A549 treated with AZD9567 at 1 μM for 4 hours (cell line): Measurements from ENCODE around the gene NPDC1. TPM values are rescaled to one million over a fixed set of nuclear protein-coding genes. Genes with fewer than 3 reads are reported as not detected.

Experiments
- total RNA-seq: library from RNA; stranded (reverse); fragments of 200-300 nt; extraction: Qiagen RNA extraction; gene quantifications from 5 replicates; pipeline ENCODE4 v1.2.3, GENCODE V29; 2022; ENCODE audit not compliant: insufficient read depth

Gene NPDC1
- total RNA-seq, result 49.4 to 88.3 TPM (median 87.7 TPM) in 5 replicates

GRCh38 chr9:137046088-137046787, at the start of gene NPDC1:
TSS of gene NPDC1 (minus strand) at chr9:137046177. CDS start at chr9:137045989, 188 bp downstream.

GRCh38 chr9:137086531-137087408, 40.8 kb upstream of the NPDC1 start, which contains the start of gene MAN1B1:
TSS of gene MAN1B1 (plus strand) at chr9:137086985. CDS start at chr9:137087000, 15 bp downstream.

GRCh38 chr9:137077010-137077747, 31.2 kb upstream of the NPDC1 start, which contains the start of gene UAP1L1:
TSS of gene UAP1L1 (plus strand) at chr9:137077517. CDS start at chr9:137077533, 16 bp downstream.

GRCh38 chr9:137070201-137070905, 24.4 kb upstream of the NPDC1 start, which contains the start of gene SAPCD2:
TSS of gene SAPCD2 (minus strand) at chr9:137070557. CDS start at chr9:137070460, 97 bp downstream.

GRCh38 chr9:137053944-137054931, 8.3 kb upstream of the NPDC1 start, which contains the start of gene ENTPD2:
TSS of gene ENTPD2 (minus strand) at chr9:137054061. CDS start at chr9:137053997, 64 bp downstream.

GRCh38 chr9:137031904-137032640, 13.9 kb downstream of the NPDC1 start, which contains the start of gene FUT7:
TSS of gene FUT7 (minus strand) at chr9:137032088. CDS start at chr9:137031991, 97 bp downstream.

GRCh38 chr9:137027369-137028262, 18.4 kb downstream of the NPDC1 start, which contains the start of gene ABCA2:
TSS of gene ABCA2 (minus strand) at chr9:137028237. CDS start at chr9:137028140, 97 bp downstream.

GRCh38 chr9:136996361-136997292, 49.4 kb downstream of the NPDC1 start, which contains the start of gene CLIC3:
TSS of gene CLIC3 (minus strand) at chr9:136996568. CDS start at chr9:136996543, 25 bp downstream.

GRCh38 chr9:136991993-136992818, 53.8 kb downstream of the NPDC1 start, which contains the start of gene PAXX:
TSS of gene PAXX (plus strand) at chr9:136992422. CDS start at chr9:136992444, 22 bp downstream.

Other genes starting within 250 kb of the NPDC1 start
- gene CCDC183, start 249.8 kb downstream of the NPDC1 start, total RNA-seq, result 0.39 to 0.89 TPM (median 0.44 TPM) in 4 of 5 replicates, not detected in the other
- 56.0 to 85.9 TPM (median 80.1 TPM) in 5 replicates for gene RABL6, start 238.2 kb downstream of the NPDC1 start, total RNA-seq
- gene AJM1, start 203.7 kb downstream of the NPDC1 start, total RNA-seq, result 1.9 to 5.0 TPM (median 4.5 TPM) in 5 replicates
- gene PHPT1, start 196.8 kb downstream of the NPDC1 start, total RNA-seq, result 301 to 333 TPM (median 305 TPM) in 5 replicates
- gene MAMDC4, start 193.8 kb downstream of the NPDC1 start, total RNA-seq, result 3.8 to 5.7 TPM (median 4.6 TPM) in 5 replicates
- 355 to 516 TPM (median 465 TPM) in 5 replicates for gene EDF1, start 179.9 kb downstream of the NPDC1 start, total RNA-seq
- 28.1 to 60.7 TPM (median 48.5 TPM) in 5 replicates for gene TRAF2, start 159.7 kb downstream of the NPDC1 start, total RNA-seq
- 62.3 to 108 TPM (median 104 TPM) in 5 replicates for gene FBXW5, start 101.4 kb downstream of the NPDC1 start, total RNA-seq
- 1.0 to 1.7 TPM (median 1.3 TPM) in 4 of 5 replicates, not detected in the other for gene C8G, start 100.9 kb downstream of the NPDC1 start, total RNA-seq
- 1.3 to 2.0 TPM (median 1.6 TPM) in 4 of 5 replicates, not detected in the other for gene LCN12, start 93.9 kb downstream of the NPDC1 start, total RNA-seq
- gene PTGDS, start 68.7 kb downstream of the NPDC1 start, total RNA-seq, result 0.14 to 0.73 TPM (median 0.66 TPM) in 4 of 5 replicates, not detected in the other
- gene LCNL1, start 63.2 kb downstream of the NPDC1 start, total RNA-seq, result 0.02 to 0.14 TPM (median 0.10 TPM) in 4 of 5 replicates, not detected in the other
- 24.8 to 86.1 TPM (median 80.8 TPM) in 5 replicates for gene PAXX, start 53.8 kb downstream of the NPDC1 start, total RNA-seq
- gene CLIC3, start 49.6 kb downstream of the NPDC1 start, total RNA-seq, result 4.0 to 4.9 TPM (median 4.4 TPM) in 4 of 5 replicates, not detected in the other
- 20.0 to 29.5 TPM (median 27.5 TPM) in 5 replicates for gene ABCA2, start 17.9 kb downstream of the NPDC1 start, total RNA-seq
- gene FUT7, start 14.1 kb downstream of the NPDC1 start, total RNA-seq, result 0.03 to 0.09 TPM (median 0.03 TPM) in 4 of 5 replicates, not detected in the other
- gene ENTPD2, start 7.9 kb upstream of the NPDC1 start, total RNA-seq, result 1.4 to 3.0 TPM (median 2.6 TPM) in 5 replicates
- 14.9 to 28.4 TPM (median 24.6 TPM) in 5 replicates for gene SAPCD2, start 24.4 kb upstream of the NPDC1 start, total RNA-seq
- 9.8 to 16.4 TPM (median 11.7 TPM) in 5 replicates for gene UAP1L1, start 31.3 kb upstream of the NPDC1 start, total RNA-seq
- gene MAN1B1, start 40.8 kb upstream of the NPDC1 start, total RNA-seq, result 40.8 to 56.5 TPM (median 52.7 TPM) in 5 replicates
- 65.1 to 122 TPM (median 115 TPM) in 5 replicates for gene DPP7, start 68.6 kb upstream of the NPDC1 start, total RNA-seq
- 0.19 to 0.95 TPM (median 0.29 TPM) in 4 of 5 replicates, not detected in the other for gene GRIN1, start 93.0 kb upstream of the NPDC1 start, total RNA-seq
- 0.99 to 1.8 TPM (median 1.3 TPM) in 4 of 5 replicates, not detected in the other for gene LRRC26, start 123.9 kb upstream of the NPDC1 start, total RNA-seq
- not detected in 5 replicates for gene TMEM210, start 125.9 kb upstream of the NPDC1 start, total RNA-seq
- 23.3 to 39.2 TPM (median 38.3 TPM) in 5 replicates for gene ANAPC2, start 142.4 kb upstream of the NPDC1 start, total RNA-seq
- 119 to 158 TPM (median 150 TPM) in 5 replicates for gene SSNA1, start 142.5 kb upstream of the NPDC1 start, total RNA-seq
- 9.3 to 14.1 TPM (median 12.9 TPM) in 5 replicates for gene TPRN, start 154.6 kb upstream of the NPDC1 start, total RNA-seq
- gene TMEM203, start 159.5 kb upstream of the NPDC1 start, total RNA-seq, result 32.0 to 48.4 TPM (median 46.4 TPM) in 5 replicates
- gene NDOR1, start 159.5 kb upstream of the NPDC1 start, total RNA-seq, result 10.9 to 20.2 TPM (median 20.0 TPM) in 5 replicates
- gene RNF208, start 176.1 kb upstream of the NPDC1 start, total RNA-seq, result 1.7 to 2.3 TPM (median 1.8 TPM) in 4 of 5 replicates, not detected in the other
- 1.7 to 4.2 TPM (median 3.2 TPM) in 5 replicates for gene CYSRT1, start 179.0 kb upstream of the NPDC1 start, total RNA-seq
- 0.17 to 0.29 TPM (median 0.22 TPM) in 4 of 5 replicates, not detected in the other for gene RNF224, start 181.3 kb upstream of the NPDC1 start, total RNA-seq
- 0.06 to 0.14 TPM (median 0.10 TPM) in 4 of 5 replicates, not detected in the other for gene SLC34A3, start 184.7 kb upstream of the NPDC1 start, total RNA-seq
- gene TUBB4B, start 195.1 kb upstream of the NPDC1 start, total RNA-seq, result 802 to 950 TPM (median 862 TPM) in 5 replicates
- not detected in 5 replicates for gene STPG3, start 205.1 kb upstream of the NPDC1 start, total RNA-seq
- gene NELFB, start 209.2 kb upstream of the NPDC1 start, total RNA-seq, result 48.5 to 62.6 TPM (median 57.4 TPM) in 5 replicates
- gene TOR4A, start 231.5 kb upstream of the NPDC1 start, total RNA-seq, result 15.9 to 26.2 TPM (median 25.4 TPM) in 5 replicates